Myocyte (in vitro differentiated cells): Measurements from ENCODE around the gene TPGS1. TPM values are rescaled to one million over a fixed set of nuclear protein-coding genes. Genes with fewer than 3 reads are reported as not detected.

Experiments used
- DNase-seq: peaks from one replicate; pipeline ENCODE4 v3.0.0-alpha.2; 2012; ENCODE audit warnings: low read depth
- polyA plus RNA-seq: library from polyadenylated mRNA; unstranded; fragments of >200 nt; gene quantifications from one replicate; pipeline ENCODE4 v1.2.1, GENCODE V29; 2012; ENCODE audit warnings: missing spikeins
- total RNA-seq: library from RNA; depleted of rRNA; stranded (reverse); fragments of >200 nt; gene quantifications from 2 replicates; pipeline ENCODE4 v1.2.3, GENCODE V29; 2014

TPGS1 gene
- 64.5 and 75.2 TPM in 2 replicates for total RNA-seq
- polyA plus RNA-seq: 14.5 TPM

DNA sequence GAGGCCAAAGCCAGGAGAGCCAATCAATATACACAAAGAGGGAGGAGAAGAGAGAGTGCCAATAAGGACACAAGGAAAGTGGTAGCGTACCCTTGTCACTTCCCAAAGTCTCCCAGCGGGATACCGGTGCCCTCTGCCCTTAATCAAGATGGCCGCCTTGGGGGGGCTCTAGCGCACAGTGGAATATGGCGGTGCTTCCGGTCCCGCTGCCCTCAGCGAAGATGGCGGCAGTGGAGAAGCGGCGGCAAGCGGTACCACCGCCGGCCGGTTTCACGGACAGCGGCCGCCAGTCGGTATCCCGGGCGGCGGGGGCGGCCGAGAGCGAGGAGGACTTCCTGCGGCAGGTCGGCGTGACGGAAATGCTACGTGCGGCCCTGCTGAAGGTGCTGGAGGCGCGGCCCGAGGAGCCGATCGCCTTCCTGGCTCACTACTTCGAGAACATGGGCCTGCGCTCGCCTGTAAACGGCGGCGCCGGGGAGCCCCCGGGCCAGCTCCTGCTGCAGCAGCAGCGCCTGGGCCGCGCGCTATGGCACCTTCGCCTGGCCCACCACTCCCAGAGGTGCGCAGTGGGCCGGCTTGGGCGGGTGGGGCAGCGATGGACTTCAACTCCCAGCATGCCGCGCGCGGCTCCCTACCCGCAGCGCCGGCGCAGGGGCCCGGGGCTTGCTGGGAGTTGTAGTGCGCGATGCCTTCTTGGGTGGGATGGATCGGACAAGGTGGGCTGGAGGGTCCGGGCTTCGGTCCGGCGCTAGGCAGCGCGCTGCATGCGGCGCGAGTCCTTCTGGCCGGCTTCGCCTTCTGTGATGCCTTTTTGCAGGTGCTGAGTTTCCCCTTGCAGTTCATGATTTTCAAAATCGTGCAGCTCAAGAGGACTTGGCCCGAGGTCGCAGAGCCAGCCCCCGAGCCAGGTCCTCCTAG lies at the start of gene TPGS1:
Gene TPGS1 (plus strand): TSS at position 212 of the 918 bp plus-strand sequence. CDS start 10 bp downstream, at position 222.
- DNase-seq: peak; percentile 100

- no peak for DNase-seq
Observed at GRCh38 chr19:457636-458035, 49.7 kb upstream of the TPGS1 start.

DNA sequence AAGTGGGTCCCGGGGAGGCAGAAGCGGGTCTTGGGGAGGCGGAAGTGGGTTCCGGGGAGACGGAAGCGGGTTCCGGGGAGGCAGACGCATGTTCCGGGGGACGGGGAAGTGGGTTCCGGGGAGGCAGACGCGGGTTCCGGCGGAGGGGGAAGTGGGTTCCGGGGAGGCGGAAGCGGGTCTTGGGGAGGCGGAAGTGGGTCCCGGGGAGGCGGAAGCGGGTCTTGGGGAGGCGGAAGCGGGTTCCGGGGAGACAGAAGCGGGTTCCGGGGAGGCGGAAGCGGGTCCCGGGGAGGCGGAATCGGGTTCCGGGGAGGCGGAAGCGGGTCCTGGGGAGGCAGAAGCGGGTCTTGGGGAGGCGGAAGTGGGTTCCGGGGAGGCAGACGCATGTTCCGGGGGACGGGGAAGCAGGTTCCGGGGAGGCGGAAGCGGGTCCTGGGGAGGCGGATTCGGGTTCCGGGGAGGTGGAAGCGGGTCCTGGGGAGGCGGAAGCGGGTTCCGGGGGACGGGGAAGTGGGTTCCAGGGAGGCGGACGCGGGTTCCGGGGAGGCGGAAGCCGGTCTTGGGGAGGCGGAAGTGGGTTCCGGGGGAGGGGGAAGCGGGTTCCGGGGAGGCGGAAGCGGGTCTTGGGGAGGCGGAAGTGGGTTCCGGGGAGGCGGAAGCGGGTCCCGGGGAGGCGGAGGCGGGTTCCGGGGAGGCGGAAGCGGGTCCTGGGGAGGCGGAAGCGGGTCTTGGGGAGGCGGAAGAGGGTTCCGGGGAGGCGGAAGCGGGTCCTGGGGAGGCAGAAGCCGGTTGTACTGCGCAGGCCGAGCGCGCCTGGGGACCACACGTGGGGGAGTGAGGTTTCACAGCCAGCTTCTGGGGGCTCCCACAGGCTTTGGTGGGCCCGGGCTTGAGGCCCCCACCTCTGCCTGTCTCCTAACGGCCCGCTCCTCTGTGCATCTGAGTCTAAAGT lies 48.9 kb upstream of the TPGS1 start:
- no peak for DNase-seq

- DNase-seq: peak; percentile 68
Observed at GRCh38 chr19:459724-460511, 47.4 kb upstream of the TPGS1 start.

- no peak for DNase-seq
Observed at GRCh38 chr19:460877-461720, 46.2 kb upstream of the TPGS1 start, which contains the start of gene SHC2. Gene SHC2 (minus strand): TSS chr19:461033. CDS start chr19:460996, 37 bp downstream.

DNA sequence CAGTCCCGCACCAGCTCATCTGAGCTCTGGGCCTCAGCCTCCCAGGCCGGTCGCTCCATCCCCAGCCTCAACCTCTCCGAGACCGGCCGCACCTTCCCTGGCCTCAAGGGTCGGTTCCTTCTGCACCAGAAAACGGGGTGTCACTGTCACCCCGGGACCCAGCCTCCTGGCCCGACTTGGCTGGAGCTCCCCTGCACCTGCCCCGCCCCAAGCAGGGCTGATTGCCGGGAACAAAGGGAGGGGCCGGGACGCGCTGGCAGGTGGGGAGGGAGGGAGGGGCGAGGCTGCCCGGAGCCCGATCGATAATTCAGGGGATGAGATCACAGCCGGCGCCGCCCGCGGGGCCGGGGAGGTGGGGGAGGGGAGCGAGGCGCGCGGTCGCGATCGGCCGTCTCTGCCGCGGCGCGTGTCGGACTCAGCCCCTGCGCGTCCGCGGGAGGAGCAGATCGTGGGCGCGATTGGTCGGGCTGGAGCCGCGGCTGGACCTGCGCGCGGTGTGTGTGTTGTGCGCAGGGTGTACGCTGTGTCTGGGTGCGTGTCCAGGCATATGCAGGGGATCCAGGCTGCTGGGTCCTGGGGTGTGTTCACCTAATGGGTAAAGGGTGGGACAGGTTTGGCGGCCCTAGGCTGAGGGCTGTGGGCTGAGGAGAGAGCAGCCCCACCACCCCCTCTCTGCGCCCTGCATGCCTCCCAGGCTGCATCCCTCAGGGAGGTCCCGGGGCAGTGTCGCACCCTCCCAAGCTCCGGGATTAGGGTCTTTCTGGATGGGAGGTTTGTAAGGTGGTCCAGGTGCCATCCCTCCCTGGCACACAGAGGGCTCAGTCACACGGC lies 45.4 kb upstream of the TPGS1 start:
- DNase-seq: no peak

GRCh38 chr19:463483-464207 lies 43.7 kb upstream of the TPGS1 start:
- no peak for DNase-seq

- DNase-seq: no peak
Observed at GRCh38 chr19:464208-464545, 43.1 kb upstream of the TPGS1 start.

DNA sequence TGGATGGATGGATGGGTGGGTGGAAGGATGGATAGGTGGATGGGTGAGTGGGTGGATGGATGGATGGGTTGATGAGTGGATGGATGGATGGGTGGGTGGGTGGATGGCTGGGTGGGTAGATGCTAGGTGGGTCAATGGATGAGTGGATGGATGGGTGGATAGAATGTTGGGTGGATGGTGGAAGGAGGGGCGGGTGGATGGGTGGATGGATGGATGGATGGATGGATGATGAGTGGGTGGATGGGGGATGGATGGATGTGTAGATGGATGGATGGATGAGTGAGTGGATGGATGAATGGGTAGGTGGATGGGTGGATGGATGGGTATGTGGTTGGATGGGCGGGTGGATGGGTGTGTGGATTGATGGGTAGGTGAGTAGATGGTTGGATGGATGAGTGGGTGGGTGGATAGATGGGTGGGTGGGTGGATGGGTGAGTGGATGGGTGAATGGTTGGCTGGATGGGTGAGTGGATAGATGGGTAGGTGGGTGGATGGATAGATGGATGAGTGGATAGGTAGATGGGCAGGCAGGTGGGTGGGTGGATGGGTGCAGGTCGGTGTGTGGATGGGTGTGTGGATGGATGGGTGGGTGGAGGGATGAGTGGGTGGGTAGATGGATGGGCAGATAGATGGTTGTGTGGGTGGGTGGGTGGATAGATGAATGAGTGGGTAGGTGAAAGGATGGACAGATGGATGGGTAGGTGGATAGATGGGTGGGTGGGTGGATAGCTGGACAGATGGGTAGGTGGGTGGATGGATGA lies 42.1 kb upstream of the TPGS1 start:
- no peak for DNase-seq

DNA sequence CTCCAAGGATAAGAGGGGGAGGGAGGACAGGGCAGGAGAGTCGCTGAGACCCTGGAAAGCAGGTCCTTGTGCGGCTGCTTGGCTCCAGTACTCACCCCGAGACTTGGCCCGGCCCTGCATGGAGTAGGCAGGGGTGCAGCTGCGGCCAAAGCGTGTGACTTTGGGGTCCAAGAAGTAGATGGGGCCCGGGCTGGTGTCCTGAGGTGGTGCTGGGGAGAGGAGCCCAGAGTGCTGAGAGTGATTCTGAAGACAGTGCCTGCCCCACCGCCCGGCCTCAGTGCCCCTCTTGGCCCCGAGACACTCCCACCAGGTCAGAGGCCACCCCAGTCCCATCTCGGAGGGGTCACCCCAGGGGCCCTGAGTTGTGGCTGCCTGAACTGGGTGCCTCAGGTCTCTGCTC lies 39.7 kb upstream of the TPGS1 start:
- no peak for DNase-seq

- no peak for DNase-seq
Observed at GRCh38 chr19:468587-469256, 38.6 kb upstream of the TPGS1 start.

DNA sequence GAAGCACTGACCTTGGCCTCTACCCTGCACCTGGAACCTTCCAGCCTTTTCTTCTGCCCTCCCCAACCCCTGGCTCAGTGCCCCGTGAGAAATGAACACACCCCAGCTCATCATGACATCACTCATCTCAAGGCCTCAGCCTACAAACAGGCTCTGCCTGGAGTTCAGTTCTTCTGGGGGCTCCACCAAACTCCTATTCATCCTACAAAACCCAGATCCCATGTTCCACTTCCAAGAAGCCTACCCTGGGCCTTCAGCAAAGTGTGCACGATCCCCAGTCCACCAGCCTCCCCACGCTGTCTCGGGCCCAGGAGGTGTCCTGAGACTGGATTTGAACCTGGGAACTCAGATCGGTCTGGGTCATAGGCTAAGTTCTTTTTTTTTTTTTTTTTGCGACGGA lies 37.5 kb upstream of the TPGS1 start:
- no peak for DNase-seq

DNA sequence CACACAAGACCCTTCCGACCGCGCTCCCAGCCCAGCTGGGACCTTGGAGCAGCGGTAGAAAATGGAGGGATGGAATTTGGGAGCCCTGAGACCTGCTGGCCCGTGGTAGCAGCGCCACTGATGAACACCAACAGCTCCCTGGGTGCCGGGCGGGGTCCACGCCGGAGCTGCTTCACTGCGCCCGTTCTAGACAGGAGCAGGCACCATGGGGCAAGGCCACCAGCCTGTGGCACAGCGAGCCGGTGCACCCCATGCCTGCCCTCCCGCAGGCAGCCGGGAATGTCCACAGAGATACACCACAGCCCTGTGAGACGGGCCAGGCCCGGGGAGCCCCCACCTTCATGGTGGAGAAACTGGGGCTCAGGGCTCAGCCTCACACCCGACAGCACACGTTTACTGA lies 36.6 kb upstream of the TPGS1 start:
- DNase-seq: no peak

- no peak for DNase-seq
Observed at GRCh38 chr19:472005-472858, 35.1 kb upstream of the TPGS1 start.

DNA sequence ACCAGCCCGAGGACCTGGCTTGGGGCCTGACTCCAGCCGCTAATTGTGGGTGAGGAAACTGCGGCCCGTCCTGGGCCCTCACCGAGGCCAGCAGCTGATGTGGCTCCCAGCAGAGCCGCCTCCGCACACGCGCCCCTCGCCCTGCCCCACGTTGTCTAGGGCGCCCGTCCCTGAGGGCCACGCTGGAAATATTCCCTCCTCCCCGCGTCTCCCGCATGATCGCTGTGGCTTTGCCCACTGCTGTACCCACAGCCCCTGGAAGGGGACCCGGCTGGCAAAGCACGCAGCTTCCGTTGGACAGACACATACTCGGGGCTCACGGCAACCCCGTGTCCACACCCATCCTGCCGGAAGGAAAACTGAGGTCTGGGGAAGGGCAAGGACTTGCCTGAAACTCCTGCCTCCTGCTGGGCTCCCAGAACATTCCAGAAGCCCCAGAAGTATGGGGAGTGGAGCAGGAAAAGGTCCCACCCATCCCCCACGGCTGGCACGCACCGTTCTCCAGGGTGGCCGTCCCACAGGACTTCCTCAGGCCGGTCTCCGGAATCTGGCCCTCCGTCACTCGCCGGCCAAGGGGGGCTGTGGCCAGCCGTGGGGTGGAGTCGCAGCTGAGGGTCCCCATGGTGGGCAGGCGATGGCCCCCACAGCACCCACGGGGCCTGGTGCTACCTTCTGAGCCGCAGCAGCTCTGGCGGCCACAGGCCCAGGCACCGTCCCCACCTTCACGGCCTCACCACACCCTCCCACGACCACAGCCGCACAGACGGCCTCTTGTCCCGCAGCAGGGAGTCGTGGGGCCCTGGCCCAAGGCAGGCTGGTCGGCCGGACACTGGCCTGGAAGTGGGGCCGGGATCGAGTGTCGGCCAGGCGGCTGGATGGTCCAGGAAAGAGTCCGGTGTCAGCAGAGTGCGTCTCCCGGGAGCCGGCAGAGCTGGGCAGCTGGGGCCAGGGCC lies 32.9 kb upstream of the TPGS1 start:
- no peak for DNase-seq
